Stimulated activated CD8-positive, alpha-beta memory T cell treated with anti-CD3 and anti-CD28 coated beads, Interleukin-15, amount 100 ng/mL, for 48 hours (primary cell): ENCODE measurements around the gene TP53BP1.

Source experiments
- DNase-seq, 2 donors: peaks; one replicate each; pipeline ENCODE4 v3.0.0-alpha.2; 2020; ENCODE audit warnings: low read depth in 2 of 2

The TP53BP1 gene

GRCh38 chr15:43518197-43518761 lies 25.3 kb upstream of the TP53BP1 start:
- DNase-seq = no peak

- no peak for DNase-seq
Measured at GRCh38 chr15:43517354-43518196, 24.6 kb upstream of the TP53BP1 start, which contains the start of gene MAP1A. TSS of gene MAP1A (plus strand) at chr15:43517608. CDS start at chr15:43521474, 3,866 bp downstream.

- no peak for DNase-seq
Measured at GRCh38 chr15:43516801-43517353, 23.9 kb upstream of the TP53BP1 start.

- no peak for DNase-seq
Measured at GRCh38 chr15:43516185-43516584, 23.2 kb upstream of the TP53BP1 start.

- no peak for DNase-seq
Measured at GRCh38 chr15:43515741-43516140, 22.8 kb upstream of the TP53BP1 start.

GRCh38 chr15:43514241-43515057 lies 21.5 kb upstream of the TP53BP1 start:
- no peak for DNase-seq

GRCh38 chr15:43513550-43513949 lies 20.6 kb upstream of the TP53BP1 start:
- DNase-seq = no peak

GRCh38 chr15:43511012-43511885 lies 18.3 kb upstream of the TP53BP1 start:
- DNase-seq = no peak

- DNase-seq = peak; percentile 99
Measured at GRCh38 chr15:43510200-43511011, 17.4 kb upstream of the TP53BP1 start.

- no peak for DNase-seq
Measured at GRCh38 chr15:43509660-43510199, 16.8 kb upstream of the TP53BP1 start.

- no peak for DNase-seq
Measured at GRCh38 chr15:43508991-43509659, 16.2 kb upstream of the TP53BP1 start.

- DNase-seq = no peak
Measured at GRCh38 chr15:43508421-43508820, 15.5 kb upstream of the TP53BP1 start.

- no peak for DNase-seq
Measured at GRCh38 chr15:43505738-43506137, 12.8 kb upstream of the TP53BP1 start.

GRCh38 chr15:43499635-43500034 lies 6.7 kb upstream of the TP53BP1 start:
- DNase-seq = no peak

- DNase-seq = no peak
Measured at GRCh38 chr15:43498990-43499389, 6.0 kb upstream of the TP53BP1 start.

- no peak for DNase-seq
Measured at GRCh38 chr15:43493703-43494472, 932 bp upstream of the TP53BP1 start.

- DNase-seq = no peak
Measured at GRCh38 chr15:43492266-43492665, 690 bp downstream of the TP53BP1 start.

- no peak for DNase-seq
Measured at GRCh38 chr15:43489191-43489590, 3.8 kb downstream of the TP53BP1 start.

- DNase-seq = no peak
Measured at GRCh38 chr15:43488790-43489189, 4.2 kb downstream of the TP53BP1 start.
